Naive thymus-derived CD8-positive, alpha-beta T cell (primary cell): ENCODE measurements around the gene SUSD6. TPM values are rescaled to one million over a fixed set of nuclear protein-coding genes. Genes with fewer than 3 reads are reported as not detected.
"Not testable (repeated sequence)": the region's sequence is repeated elsewhere in the genome, so short reads cannot be mapped to it uniquely, and the experiment has no call there.

Experiments used
- ATAC-seq, 2 donors: fragments of 150-1000 bp; cut with Tn5 transposase in 1 of 2; sonication (Bioruptor Pico), chemical (Tn5 transposase) in 1 of 2; 1 replicate in 1 of 2; 2 replicates in 1 of 2; pipeline ENCODE4 v1.10.0; 2021; ENCODE audit warnings: mild to moderate bottlenecking in 2 of 2, moderate library complexity in 2 of 2
- POLR2A ChIA-PET: fragments of 350-600 bp; sonication (Branson Sonifier 250); formaldehyde crosslinking; loops from one replicate; lab custom pipeline; 2021; ENCODE audit warnings: antibody characterized with exemption; lab: Charles Lee
- DNase-seq, 10 donors: peaks; one replicate each; pipeline versions ENCODE4 v3.0.0 to v3.0.0-alpha.2; 2020 to 2022
- H3K27ac Mint-ChIP-seq, 10 donors: one replicate each; pipeline ENCODE4 v1.8.0; 2020 to 2022; ENCODE audit warnings: mild to moderate bottlenecking in 10 of 10, mixed read lengths in 10 of 10, moderate library complexity in 4 of 10, inconsistent platforms in 1 of 10
- H3K27me3 Mint-ChIP-seq, 5 donors: one replicate each; pipeline ENCODE4 v1.8.0; 2021 to 2022; ENCODE audit warnings: mixed read lengths in 5 of 5
- H3K36me3 Mint-ChIP-seq, 3 donors: one replicate each; pipeline ENCODE4 v1.8.0; 2020 to 2022; ENCODE audit warnings: mixed read lengths in 3 of 3, mild to moderate bottlenecking in 2 of 3, inconsistent platforms in 1 of 3
- H3K4me1 Mint-ChIP-seq, 4 donors: one replicate each; pipeline ENCODE4 v1.8.0; 2021 to 2022; ENCODE audit warnings: mixed read lengths in 4 of 4
- H3K4me3 Mint-ChIP-seq, 10 donors: one replicate each; pipeline ENCODE4 v1.8.0; 2020 to 2022; ENCODE audit warnings: mild to moderate bottlenecking in 10 of 10, mixed read lengths in 10 of 10, moderate library complexity in 6 of 10, inconsistent platforms in 1 of 10
- H3K9me3 Mint-ChIP-seq, 9 donors: one replicate each; pipeline ENCODE4 v1.8.0; 2020 to 2022; ENCODE audit warnings: mixed read lengths in 9 of 9, mild to moderate bottlenecking in 3 of 9, inconsistent platforms in 1 of 9, moderate library complexity in 1 of 9
- polyA plus RNA-seq, 3 donors: library from polyadenylated mRNA; unstranded; fragments of 300-500 nt; fragmentation: Illumina TruSeq; gene quantifications; one replicate each; pipeline ENCODE4 v1.2.3, GENCODE V29; 2021
- total RNA-seq, 8 experiments: library from RNA in 2 of 8; stranded (reverse) in 2 of 8; gene quantifications; one replicate each; pipeline ENCODE4 v1.2.3 and lab custom pipeline; 2021 to 2026

Gene SUSD6
- total and polyA plus RNA-seq, 5 experiments from 2014 or later = 4.5 to 38.8 (median 6.8) TPM

- H3K36me3 Mint-ChIP-seq, POLR2A ChIA-PET, DNase-seq, H3K4me1 Mint-ChIP-seq, H3K4me3 Mint-ChIP-seq, H3K27ac Mint-ChIP-seq, H3K9me3 Mint-ChIP-seq, ATAC-seq, H3K27me3 Mint-ChIP-seq: not testable (repeated sequence)
Measured at GRCh38 chr14:69599431-69599830, 12.0 kb upstream of the SUSD6 start.

- POLR2A ChIA-PET = no interaction called here
- ATAC-seq (no peak), DNase-seq (no peak)
- Mint-ChIP-seq H3K36me3 (no peaks in the 10 kb centered on the region), H3K27me3 (peaks cover 0 to 3% (median 0%) of the 10 kb centered on the region in 5 donors), H3K4me1 (peaks cover 0 to 5% (median 2%) of the 10 kb centered on the region in 4 donors), H3K27ac (no peak overlapping the region), H3K9me3 (no peaks in the 10 kb centered on the region), H3K4me3 (no peak overlapping the region)
Measured at GRCh38 chr14:69600304-69600891, 11.0 kb upstream of the SUSD6 start.

- no peak for ATAC-seq
- H3K27me3 Mint-ChIP-seq = peaks cover 0 to 1% (median 0%) of the 10 kb centered on the region in 5 donors
- no peaks in the 10 kb centered on the region for H3K36me3 Mint-ChIP-seq
- no peak overlapping the region for H3K4me3 Mint-ChIP-seq
- H3K9me3 Mint-ChIP-seq = no peaks in the 10 kb centered on the region
- DNase-seq = no peak
- POLR2A ChIA-PET = interaction anchor here (0.6 to 1.4 kb wide), 3 partner anchors 10 to 162 kb away, joined by 3 to 4 read pairs (median 3); no protein-coding TSS in a partner anchor
- peaks cover 7 to 16% (median 13%) of the 10 kb centered on the region in 4 donors for H3K4me1 Mint-ChIP-seq
- no peak overlapping the region for H3K27ac Mint-ChIP-seq
Measured at GRCh38 chr14:69605738-69606137, 5.7 kb upstream of the SUSD6 start.

GRCh38 chr14:69606258-69607184 lies 4.9 kb upstream of the SUSD6 start:
- POLR2A ChIA-PET = no interaction called here
- ATAC-seq (no peak), DNase-seq (no peak)
- no peak overlapping the region for H3K4me3 Mint-ChIP-seq
- no peaks in the 10 kb centered on the region for H3K36me3 Mint-ChIP-seq
- peak overlapping the region in 2 of 10 donors; percentile 10 to 55 for H3K27ac Mint-ChIP-seq
- peaks cover 0 to 1% (median 0%) of the 10 kb centered on the region in 5 donors for H3K27me3 Mint-ChIP-seq
- H3K9me3 Mint-ChIP-seq = no peaks in the 10 kb centered on the region
- peaks cover 7 to 20% (median 17%) of the 10 kb centered on the region in 4 donors for H3K4me1 Mint-ChIP-seq

GRCh38 chr14:69610020-69610873 lies 1.1 kb upstream of the SUSD6 start:
- Mint-ChIP-seq H3K4me1 (peaks cover 26 to 47% (median 46%) of the 10 kb centered on the region in 4 donors), H3K36me3 (no peaks in the 10 kb centered on the region), H3K4me3 (peak overlapping the region; percentile 79 to 91 (median 83)), H3K27me3 (no peaks in the 10 kb centered on the region), H3K27ac (peak overlapping the region; percentile 50 to 95 (median 90)), H3K9me3 (no peaks in the 10 kb centered on the region)
- DNase-seq (no peak), ATAC-seq (no peak)
- POLR2A ChIA-PET = interaction anchor here (0.6 to 3.4 kb wide), 7 partner anchors 13 to 157 kb away, joined by 3 to 39 read pairs (median 5); partner anchors contain the start of gene SRSF5

- H3K4me1 Mint-ChIP-seq = peaks cover 32 to 53% (median 51%) of the 10 kb centered on the region in 4 donors
Measured at GRCh38 chr14:69610874-69611171, 573 bp upstream of the SUSD6 start.

GRCh38 chr14:69612014-69612782 lies 802 bp downstream of the SUSD6 start:
- Mint-ChIP-seq H3K4me1 (peaks cover 43 to 67% (median 65%) of the 10 kb centered on the region in 4 donors), H3K9me3 (no peaks in the 10 kb centered on the region), H3K27ac (peak overlapping the region; percentile 97 to 100 (median 99)), H3K27me3 (no peaks in the 10 kb centered on the region), H3K4me3 (peak overlapping the region; percentile 89 to 97 (median 92)), H3K36me3 (peaks cover 0 to 4% (median 0%) of the 10 kb centered on the region in 3 donors)
- ATAC-seq (peak; percentile 56 to 60), DNase-seq (peak; percentile 17 to 70 (median 47))
- POLR2A ChIA-PET = interaction anchor here (0.6 to 3.4 kb wide), 7 partner anchors 9 to 155 kb away, joined by 3 to 39 read pairs (median 4); partner anchors contain the start of gene SRSF5

More at GRCh38 chr14:69610874-69611171, 573 bp upstream of the SUSD6 start:
- Mint-ChIP-seq H3K9me3 (no peaks in the 10 kb centered on the region), H3K36me3 (peaks cover 0 to 4% (median 0%) of the 10 kb centered on the region in 3 donors), H3K27me3 (no peaks in the 10 kb centered on the region), H3K4me3 (peak overlapping the region; percentile 79 to 91 (median 83)), H3K27ac (peak overlapping the region; percentile 77 to 95 (median 90))
- ATAC-seq (no peak), DNase-seq (no peak)
- POLR2A ChIA-PET = interaction anchor here (0.8 to 3.4 kb wide), 5 partner anchors 15 to 156 kb away, joined by 4 to 39 read pairs (median 7); partner anchors contain the start of gene SRSF5

- Mint-ChIP-seq H3K4me3 (peak overlapping the region; percentile 89 to 97 (median 92)), H3K36me3 (peaks cover 0 to 4% (median 0%) of the 10 kb centered on the region in 3 donors), H3K27me3 (no peaks in the 10 kb centered on the region), H3K9me3 (no peaks in the 10 kb centered on the region), H3K27ac (peak overlapping the region; percentile 97 to 100 (median 99)), H3K4me1 (peaks cover 47 to 73% (median 71%) of the 10 kb centered on the region in 4 donors)
- ATAC-seq (no peak), DNase-seq (no peak)
- POLR2A ChIA-PET = interaction anchor here (0.9 to 3.4 kb wide), 4 partner anchors 8 to 154 kb away, joined by 3 to 39 read pairs (median 16); partner anchors contain the start of gene SRSF5
Measured at GRCh38 chr14:69612783-69613130, 1.4 kb downstream of the SUSD6 start.

- Mint-ChIP-seq H3K4me3 (peak overlapping the region; percentile 89 to 97 (median 92)), H3K27ac (peak overlapping the region; percentile 97 to 100 (median 99)), H3K27me3 (no peaks in the 10 kb centered on the region), H3K9me3 (no peaks in the 10 kb centered on the region), H3K4me1 (peaks cover 50 to 80% (median 78%) of the 10 kb centered on the region in 4 donors), H3K36me3 (peaks cover 0 to 4% (median 0%) of the 10 kb centered on the region in 3 donors)
- no peak for DNase-seq
- POLR2A ChIA-PET = interaction anchor here (0.6 to 3.4 kb wide), 3 partner anchors 12 to 153 kb away, joined by 4 to 39 read pairs (median 29); partner anchors contain the start of gene SRSF5
- ATAC-seq = no peak
Measured at GRCh38 chr14:69613312-69614073, 2.1 kb downstream of the SUSD6 start.

- ATAC-seq (no peak), DNase-seq (peak in 1 of 10 donors; percentile 30)
- Mint-ChIP-seq H3K9me3 (no peaks in the 10 kb centered on the region), H3K4me3 (peak overlapping the region; percentile 89 to 97 (median 92)), H3K4me1 (peaks cover 55 to 91% (median 87%) of the 10 kb centered on the region in 4 donors), H3K36me3 (peaks cover 0 to 4% (median 0%) of the 10 kb centered on the region in 3 donors), H3K27ac (peak overlapping the region; percentile 97 to 100 (median 99)), H3K27me3 (no peaks in the 10 kb centered on the region)
- POLR2A ChIA-PET = interaction anchor here (1.2 to 1.6 kb wide), 2 partner anchors 11 to 152 kb away, joined by 4 to 12 read pairs; partner anchors contain the start of gene SRSF5
Measured at GRCh38 chr14:69614592-69614991, 3.2 kb downstream of the SUSD6 start.
